GM11168 (cell line): ENCODE measurements around the gene GFRA3.
"Not testable (repeated sequence)": the region's sequence is repeated elsewhere in the genome, so short reads cannot be mapped to it uniquely, and the experiment has no call there.

Experiments
- in situ Hi-C: fragments of 300-500 bp; cut with MboI; formaldehyde crosslinking; loops from one replicate; pipeline ENCODE4 v1.12.0; 2022; ENCODE audit warnings: low sequenced_read_pairs; ENCODE audit not compliant: unreplicated experiment

The GFRA3 gene

DNA sequence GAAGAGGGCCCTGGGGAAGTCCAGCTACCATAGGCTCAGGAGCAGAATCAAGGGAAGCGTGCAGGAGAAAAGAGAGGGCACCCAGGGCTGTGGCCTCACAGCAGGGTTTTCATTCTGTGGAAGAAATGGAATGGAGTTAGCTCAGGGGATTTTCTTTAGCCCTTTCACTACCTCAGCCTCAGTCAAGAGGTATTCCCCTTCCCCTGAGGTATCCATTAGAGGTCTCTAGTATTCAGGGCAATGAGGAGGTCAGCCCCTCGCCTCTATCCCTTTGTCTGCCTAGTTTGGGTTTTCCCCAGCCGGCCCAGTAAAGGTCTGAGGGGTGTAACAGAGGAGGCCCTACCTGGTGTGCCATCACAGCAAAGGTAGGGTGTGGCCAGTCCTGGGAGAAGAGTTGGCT, 21.5 kb downstream of the GFRA3 start:
- in situ Hi-C loops, result no loop called here

DNA sequence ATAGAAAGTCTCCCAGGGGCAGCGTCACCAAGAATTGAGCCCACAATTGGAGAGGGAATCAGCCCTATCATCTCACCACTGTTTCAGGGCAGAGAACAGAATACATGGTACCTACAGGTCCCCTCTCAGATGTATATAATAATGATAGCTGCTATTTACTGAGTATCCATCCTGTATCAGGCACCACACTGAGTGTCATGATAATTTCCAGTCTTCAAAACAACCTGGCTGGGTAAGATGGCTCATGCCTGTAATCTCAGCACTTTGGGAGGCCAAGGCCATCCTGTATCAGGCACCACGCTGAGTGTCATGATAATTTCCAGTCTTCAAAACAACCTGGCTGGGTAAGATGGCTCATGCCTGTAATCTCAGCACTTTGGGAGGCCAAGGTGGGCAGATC, 26.6 kb downstream of the GFRA3 start:
- in situ Hi-C loops, result not testable (repeated sequence)

DNA sequence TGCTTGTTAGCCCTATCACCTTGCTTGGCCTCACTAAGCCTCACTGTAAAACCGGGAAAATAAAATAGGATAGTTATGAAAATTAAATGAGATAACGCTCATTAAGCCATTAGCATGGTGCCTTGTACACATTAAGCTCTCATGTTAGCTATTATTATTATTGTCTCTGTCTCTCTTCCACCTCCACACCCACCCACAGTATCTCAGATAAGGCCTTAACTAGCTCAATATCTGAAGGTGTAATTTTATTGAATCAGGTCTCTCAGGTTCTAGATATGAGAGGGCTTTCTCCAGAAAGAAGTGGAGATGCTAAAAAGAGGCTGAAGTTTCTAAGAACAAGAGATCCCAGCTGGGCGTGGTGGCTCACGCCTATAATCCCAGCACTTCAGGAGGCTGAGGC, 27.6 kb downstream of the GFRA3 start:
- in situ Hi-C loops, result no loop called here

DNA sequence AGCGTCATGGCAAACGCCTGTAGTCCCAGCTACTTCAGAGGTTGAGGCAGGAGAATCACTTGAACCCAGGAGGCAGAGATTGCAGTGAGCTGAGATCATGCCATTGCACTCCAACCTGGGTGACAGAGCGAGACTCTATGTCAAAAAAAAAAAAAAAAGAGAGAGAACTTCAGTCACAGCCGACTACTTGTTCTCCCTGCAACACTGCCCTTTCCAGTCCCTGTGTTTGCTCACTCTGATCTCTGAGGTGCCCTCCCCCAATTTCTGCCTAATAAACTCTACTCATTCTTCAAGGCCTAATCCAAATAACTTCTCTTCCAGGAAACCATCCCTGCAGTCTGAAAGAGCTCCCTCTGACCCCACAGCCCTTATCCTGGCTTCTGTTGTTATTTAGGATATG, 28.1 kb downstream of the GFRA3 start:
- in situ Hi-C loops, result no loop called here

DNA sequence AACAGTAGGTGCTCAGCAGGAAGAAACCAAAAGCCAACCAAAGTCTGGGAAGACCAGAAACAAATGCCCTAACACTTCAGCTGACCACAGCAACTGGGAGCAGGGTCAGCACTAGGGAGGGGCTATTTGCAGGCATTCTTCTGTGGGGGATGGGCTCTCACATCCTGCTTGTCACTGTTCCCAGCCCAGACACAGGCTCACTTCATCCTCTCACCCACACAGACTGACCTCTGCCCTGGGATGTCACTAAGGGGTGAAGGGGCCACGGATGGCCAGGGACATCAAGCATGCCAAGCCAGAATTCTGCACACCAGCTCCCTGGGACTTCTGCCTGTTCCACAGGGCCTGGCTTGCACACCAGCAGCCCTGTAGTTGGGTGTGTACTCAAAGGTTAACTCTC, 28.7 kb downstream of the GFRA3 start:
- in situ Hi-C loops, result no loop called here

DNA sequence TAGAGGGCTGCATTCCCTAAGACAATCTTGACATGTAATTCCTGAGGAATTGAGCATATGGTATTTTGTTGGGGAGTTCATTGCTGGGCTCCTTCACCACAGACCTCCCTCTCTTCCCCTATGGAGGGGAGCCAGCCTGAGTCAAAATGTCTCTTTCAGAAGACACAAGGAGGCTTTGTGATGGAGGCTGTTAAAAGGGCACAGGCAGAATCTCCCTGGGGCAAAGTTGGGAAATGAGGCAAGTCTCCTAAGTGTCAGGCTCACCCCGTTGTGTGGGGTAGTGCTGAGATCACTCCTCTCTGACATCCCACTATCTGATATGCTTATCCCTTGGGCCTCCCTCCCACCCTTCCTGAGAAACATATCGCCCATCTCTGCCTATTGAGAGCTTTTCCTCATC, 30.6 kb downstream of the GFRA3 start:
- in situ Hi-C loops, result no loop called here

DNA sequence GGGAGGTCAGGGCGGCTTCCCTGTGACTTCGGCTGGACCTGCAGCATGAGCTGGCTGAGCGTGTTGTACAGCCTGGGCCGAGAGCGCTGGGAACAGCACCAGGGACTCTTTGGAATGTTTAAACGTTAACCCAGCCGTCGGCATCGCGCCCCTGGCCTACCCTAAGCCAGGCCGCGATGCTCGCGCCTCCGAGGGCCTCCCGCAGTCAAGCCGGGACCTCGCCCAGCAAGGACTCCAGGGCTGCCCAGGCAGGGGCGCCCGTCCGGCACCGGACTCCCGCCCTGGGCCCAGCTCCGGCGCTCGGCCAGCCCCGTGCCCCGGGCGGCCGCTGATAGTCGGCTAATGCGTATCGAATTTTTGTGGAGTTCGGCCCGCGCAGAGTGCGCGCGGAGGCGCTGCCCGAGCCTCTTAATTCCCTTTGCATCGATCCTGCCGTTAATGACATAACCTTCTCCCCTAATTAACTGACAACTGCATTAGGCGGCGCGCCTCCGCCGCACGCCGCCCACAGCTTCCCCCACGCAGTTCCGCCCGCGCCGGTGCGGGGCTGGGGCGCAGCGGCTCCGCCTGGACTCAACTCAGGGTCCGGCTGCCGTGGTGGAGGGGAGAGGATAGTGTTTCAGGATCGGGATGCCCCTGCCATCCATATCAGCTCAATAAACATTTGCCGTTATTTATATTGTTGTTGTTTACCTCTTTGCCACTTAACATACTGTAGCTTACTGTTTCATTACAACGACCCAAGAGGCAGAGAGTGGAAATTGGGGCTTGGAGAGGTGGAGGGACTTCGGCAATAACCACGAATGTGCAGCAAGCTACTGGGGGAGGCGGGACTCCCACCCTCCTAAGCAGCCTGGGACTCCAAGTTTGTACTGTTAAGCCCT, 32.5 kb downstream of the GFRA3 start:
- in situ Hi-C loops, result no loop called here

DNA sequence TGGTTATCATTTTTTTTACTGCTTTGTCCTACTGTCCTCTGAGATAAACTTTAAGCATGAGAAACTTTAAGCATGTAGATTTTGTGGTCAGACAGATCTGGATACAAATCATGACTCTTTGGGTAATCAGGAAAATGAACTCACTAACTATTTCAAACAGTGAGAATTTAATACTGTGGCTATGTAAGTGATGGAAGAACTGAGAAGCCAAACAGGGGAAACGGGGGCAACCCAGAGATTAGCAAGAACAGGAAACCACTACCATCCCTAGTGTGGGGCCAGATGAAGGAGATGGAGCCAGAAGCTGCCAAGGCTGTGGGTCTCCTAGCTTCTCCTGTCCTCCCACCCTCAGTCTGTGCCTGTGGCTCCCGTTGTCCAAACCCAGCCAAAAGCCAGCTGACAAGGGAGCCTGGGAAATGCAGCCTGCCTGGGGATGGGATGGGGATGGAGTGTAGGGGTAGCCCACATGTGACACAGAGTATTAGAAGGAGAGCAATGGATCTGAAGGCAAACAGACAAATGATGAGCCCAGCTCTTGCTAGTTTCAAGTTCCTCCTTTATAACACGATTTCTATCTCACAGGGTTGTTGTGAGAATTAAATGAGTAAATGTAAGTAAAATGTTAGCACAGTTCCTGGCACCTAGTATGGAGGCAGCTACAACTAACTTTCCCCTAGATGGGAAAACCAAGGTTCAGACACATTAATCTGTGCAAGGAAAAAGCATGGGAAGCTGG, 33.6 kb downstream of the GFRA3 start:
- in situ Hi-C loops, result no loop called here

DNA sequence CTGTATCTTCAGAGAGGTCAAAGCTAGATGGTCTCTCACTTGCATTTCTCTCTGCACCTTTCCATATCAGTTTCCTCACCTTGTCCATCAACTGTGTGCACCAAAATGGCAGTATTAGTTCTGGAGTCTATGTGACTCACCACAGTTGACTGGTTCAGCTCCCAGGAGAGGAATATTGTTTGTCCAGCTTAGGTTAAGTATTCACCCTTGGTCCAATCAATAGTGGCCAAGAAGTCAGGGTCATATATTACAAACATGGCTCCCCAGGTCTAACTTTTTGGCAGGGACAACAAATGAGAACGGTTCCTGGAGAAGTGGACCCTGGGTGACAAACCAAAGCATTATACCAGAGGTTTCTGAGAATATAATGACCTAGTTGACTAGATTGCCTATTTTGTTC, 36.4 kb downstream of the GFRA3 start:
- in situ Hi-C loops, result no loop called here

DNA sequence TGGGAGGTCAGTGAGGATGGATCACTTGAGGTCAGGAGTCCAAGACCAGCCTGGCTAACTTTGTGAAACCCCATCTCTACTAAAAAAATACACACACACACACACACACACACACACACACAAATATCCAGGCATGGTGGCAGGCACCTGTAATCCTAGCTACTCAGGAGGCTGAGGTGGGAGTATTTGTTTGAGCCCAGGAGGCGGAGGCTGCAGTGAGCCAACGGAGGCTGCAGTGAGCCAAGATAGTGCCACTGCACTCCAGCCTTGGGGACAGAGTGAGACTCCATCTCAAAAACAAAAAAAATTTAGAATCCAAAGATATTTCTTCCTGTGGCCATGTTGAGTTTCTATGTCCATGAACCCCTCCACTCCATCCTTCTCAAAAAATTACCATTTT, 39.8 kb downstream of the GFRA3 start:
- in situ Hi-C loops, result no loop called here

DNA sequence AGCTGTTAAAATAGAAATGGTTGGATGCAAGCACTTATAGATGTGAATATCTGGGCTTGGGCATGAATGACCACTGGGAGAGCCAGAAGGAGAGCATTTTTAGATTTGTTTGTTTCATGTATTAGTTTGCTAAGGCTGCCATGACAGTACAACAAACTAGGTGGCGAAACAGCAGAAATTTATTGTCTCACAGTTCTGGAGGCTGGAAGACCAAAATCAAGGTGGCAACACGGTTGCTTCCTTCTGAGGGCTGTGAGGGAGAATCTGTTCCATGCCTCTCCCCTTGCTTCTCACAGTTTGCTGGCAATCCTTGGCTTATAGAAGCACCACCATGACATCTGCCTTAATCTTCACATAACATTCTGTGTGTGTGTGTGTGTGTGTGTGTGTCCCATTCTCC, 41.1 kb downstream of the GFRA3 start:
- in situ Hi-C loops, result no loop called here

DNA sequence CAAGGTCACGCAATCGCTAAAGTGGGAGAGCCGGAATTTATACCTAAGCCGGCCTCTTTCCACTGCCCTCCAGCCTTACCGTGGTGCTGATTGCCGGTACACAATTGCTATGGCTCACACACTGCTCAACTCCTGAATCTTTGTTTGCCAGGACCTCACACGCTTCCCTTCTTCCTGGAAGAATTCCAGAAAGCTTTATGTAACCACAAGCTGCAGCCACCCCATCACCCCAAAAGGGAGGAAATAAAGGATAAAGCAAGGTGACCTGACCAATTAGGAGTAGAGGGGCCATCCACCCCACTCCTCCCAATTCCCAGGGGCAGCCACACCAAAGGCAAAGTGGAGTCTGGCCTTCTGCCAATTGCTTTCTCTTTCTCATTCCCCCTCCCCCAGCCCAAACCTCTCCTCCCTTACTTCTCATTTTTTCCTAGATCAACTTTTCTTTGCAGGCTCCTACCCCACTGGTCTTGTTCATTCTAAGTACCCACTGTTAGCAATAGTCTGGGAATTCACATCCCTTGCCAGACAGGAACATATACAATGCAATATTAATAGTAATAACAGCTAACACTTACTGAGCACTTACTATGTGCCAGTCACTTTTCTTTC, 43.3 kb downstream of the GFRA3 start:
- in situ Hi-C loops, result no loop called here

DNA sequence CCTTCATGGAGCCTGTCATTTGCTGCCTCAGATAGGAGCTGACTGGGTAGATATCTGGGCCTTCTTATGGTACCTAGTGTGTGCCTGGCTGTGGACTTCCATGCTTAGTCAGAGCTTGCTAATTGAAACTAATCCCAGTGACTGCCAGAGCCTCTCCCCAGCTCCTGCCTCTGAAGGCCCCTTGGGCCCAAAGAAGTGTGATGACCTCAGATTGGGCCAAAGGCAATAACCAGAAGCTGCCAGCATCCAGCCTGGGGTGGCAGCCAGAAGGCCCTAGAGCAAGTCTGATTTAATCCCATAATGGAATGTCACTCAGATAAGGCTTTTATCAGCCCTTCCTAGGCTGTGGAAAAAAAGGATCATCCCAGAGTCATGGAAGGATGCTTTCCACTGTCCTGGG, 44.2 kb downstream of the GFRA3 start:
- in situ Hi-C loops, result no loop called here

DNA sequence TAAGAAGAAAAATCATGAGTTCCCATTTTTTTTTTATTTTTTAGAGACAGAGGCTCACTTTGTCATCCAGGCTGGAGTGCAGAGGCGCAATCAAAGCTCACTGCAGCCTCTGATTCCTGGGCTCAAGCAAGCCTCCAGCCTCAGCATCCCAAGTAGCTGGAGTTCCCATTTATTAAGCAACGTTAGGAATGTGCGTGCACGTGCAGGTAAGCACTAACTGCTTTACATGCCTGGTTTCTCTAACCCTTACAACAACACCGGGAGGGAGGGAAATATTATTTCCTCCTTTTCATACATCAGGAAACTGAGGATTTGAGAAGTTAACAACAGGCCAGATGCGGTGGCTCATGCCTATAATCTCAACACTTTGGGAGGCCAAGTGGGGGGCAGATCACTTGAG, 45.0 kb downstream of the GFRA3 start:
- in situ Hi-C loops, result no loop called here

DNA sequence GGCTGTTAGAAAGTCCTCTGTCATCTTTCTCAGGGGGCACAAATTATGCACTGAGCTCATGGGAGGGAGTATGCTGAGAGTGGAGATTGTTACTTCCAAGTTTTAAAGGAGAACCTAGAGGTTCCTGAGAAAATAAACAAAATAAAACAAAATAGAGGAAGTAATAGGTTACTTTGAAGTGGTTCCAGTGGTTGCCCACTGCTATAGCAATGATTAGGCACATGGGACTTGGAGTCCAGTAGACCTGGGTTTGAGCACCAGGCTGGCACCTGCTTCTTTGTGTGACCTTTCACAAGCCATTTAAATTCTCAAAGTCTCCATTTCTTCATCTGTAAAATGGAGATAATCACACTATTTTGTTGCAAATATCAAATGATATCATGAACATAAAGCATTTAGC, 47.5 kb downstream of the GFRA3 start:
- in situ Hi-C loops, result no loop called here

DNA sequence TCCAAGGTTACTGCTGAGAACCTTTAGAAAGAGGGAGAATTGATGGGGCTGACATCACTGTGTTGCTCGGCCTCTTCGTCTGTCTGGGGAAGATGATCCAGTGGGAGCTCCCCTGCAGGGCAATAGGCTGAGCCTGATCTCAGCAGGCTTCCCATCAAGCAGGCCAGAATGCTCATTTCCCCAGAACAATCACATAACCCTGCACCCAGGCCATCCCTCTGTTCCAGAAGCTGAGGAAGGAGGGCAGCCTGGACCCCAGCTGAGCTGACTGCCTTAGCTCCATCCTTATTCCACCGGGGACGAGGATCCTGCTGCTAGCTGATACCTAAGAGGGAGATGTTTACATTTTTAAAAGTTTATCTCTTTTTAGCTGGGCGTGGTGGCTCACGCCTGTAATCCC, 49.7 kb downstream of the GFRA3 start:
- in situ Hi-C loops, result no loop called here

DNA sequence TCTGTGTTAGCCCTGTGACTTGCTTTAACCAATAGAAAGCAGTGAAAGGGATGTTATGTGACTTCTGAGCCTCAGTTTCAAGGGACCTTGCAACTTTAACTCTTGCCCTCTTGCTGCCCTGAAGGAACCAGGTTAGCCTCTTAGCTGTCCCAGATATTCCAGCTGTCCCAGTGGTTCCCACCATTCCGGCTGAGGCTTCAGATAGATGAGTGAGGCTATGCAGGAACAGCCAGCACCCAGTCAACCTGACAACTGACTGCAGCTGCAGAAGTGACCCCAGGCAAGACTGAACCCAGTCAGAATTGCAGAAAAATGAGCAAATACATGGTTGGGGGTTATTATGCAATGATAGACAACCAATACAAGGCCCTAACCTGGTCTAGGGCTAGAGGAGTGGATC, 50.9 kb downstream of the GFRA3 start:
- in situ Hi-C loops, result no loop called here

DNA sequence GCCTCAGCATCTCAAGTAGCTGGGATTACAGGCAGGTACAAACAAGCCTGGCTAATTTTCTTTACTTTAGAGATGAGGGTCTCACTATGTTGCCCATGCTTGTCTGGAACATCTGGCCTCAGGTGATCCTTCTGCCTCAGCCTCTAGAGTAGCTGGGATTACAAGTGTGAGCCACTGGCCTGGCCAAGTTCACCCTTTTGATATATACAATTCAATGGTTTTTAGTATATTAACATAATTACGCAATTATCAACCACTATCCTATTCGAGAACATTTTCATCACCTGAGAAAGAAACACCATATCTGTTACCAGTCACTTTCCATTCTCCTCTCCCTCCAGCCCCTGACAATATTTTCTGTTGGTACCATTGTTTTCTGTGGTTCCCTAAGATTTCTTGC, 57.6 kb downstream of the GFRA3 start:
- in situ Hi-C loops, result no loop called here

DNA sequence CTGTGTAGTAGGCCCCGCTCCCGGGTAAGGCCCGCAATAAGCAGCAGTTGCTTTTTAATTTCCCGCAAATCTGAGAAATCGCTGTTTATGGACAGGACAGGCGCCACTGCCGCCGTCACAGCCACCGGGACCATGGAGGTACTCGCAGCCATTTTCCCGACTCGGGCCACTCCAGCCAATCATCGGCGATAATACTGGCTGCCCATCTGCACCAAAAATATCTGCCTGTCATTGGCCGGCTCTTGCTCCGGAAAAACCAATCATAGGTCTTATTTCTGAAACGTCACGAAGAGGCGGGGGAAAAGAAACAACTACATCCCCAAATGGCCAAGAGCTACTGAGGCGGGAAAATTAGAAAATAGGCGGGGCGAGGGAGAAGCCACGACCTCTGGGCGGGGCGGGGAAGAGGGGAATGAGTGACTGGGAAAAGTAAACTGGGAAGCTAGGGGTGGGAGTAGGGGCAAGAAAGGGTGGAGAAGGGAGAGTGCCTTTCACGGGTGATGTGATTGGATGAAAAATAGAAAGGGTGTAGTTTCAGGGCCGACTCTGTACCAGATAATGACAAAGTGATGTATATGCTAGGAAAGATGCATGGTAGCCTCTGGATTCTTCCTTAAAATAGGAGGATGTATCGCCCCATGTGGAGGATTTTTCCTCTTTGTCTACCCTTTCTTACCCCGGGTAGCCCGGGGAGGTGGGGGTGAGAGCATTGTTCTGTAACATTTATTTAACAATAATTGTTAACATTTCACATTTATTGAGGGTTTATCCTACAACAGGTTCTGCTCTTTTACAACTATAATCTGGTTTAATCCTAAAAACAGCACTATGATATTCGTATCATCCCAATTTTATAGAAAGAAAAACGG, 61.0 kb downstream of the GFRA3 start, which contains the start of gene CDC23:
CDC23 (minus strand) TSS at position 163 of the 869 bp plus-strand sequence; CDS start at position 152, 11 bp downstream.
- in situ Hi-C loops, result no loop called here

DNA sequence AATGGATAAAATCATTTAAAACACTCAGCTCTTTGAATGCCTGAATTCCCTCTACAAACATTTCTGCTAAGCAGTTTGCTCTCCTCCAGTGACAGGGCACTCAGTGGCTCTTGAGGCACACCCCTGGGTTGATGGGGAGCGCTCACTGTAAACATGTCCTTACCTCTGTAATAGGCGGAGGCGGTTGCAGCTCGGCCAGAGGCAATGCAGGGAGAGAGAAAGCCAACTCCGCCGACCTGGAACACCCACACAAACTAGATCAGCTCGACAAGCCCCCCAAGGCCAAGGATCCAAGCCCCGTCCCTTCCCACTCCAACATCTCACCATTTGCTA, 61.6 kb downstream of the GFRA3 start:
- in situ Hi-C loops, result no loop called here
